K562 (cell line): ENCODE measurements around the gene SERHL2. TPM values are rescaled to one million over a fixed set of nuclear protein-coding genes. Genes with fewer than 3 reads are reported as not detected.

Experiments
- ARHGAP35 ChIP-seq: fragments of 450-650 bp; IDR thresholded peaks from 2 replicates; pipeline ENCODE4 v1.6.1; 2018; ENCODE audit not compliant: partially characterized antibody
- ATF7 ChIP-seq: fragments of 450-650 bp; IDR thresholded peaks from 2 replicates; pipeline ENCODE4 v1.7.1; 2014; ENCODE audit warnings: mild to moderate bottlenecking, moderate library complexity
- CGGBP1 ChIP-seq: fragments of 250-450 bp; sonication (Bioruptor Pico); IDR thresholded peaks from 2 replicates; pipeline ENCODE4 v1.9.0; 2021; ENCODE audit warnings: mild to moderate bottlenecking
- ELK1 ChIP-seq: sonication (generic); formaldehyde crosslinking; IDR thresholded peaks from 2 replicates; pipeline ENCODE4 v1.8.1; 2022; ENCODE audit warnings: missing genetic modification reagents
- HMBOX1 ChIP-seq: sonication (generic); IDR thresholded peaks from 2 replicates; pipeline ENCODE4 v1.6.1; 2016
- KLF16 ChIP-seq: IDR thresholded peaks from 2 replicates; pipeline ENCODE4 v1.6.1; 2016; ENCODE audit warnings: antibody characterized with exemption
- MEF2A ChIP-seq: IDR thresholded peaks from 2 replicates; pipeline ENCODE4 v1.6.1; 2011; ENCODE audit warnings: low read depth, mild to moderate bottlenecking, low read length, moderate library complexity; ENCODE audit not compliant: control insufficient read depth
- MTA3 ChIP-seq: fragments of 450-650 bp; formaldehyde crosslinking; IDR thresholded peaks from 2 replicates; pipeline ENCODE4 v1.6.1; 2017; ENCODE audit warnings: mild to moderate bottlenecking, borderline replicate concordance
- MYBL2 ChIP-seq, 2 experiments: fragments of 450-650 bp in 1 of 2; sonication (generic) in 1 of 2; formaldehyde crosslinking in 1 of 2; IDR thresholded peaks; 2 replicates each; pipeline versions ENCODE4 v1.6.1 to v1.8.1; 2017 to 2022; ENCODE audit warnings: borderline replicate concordance in 1 of 2, inconsistent platforms in 1 of 2, low read depth in 1 of 2, mild to moderate bottlenecking in 1 of 2, missing genetic modification reagents in 1 of 2, moderate library complexity in 1 of 2
- NRF1 ChIP-seq, 2 experiments: fragments of 450-650 bp; IDR thresholded peaks in 1 of 2; conservative IDR thresholded peaks in 1 of 2; 2 replicates each; pipeline ENCODE4 v1.6.1; 2014; ENCODE audit warnings: mild to moderate bottlenecking in 2 of 2
- PATZ1 ChIP-seq: fragments of 250-450 bp; sonication (Bioruptor Pico); IDR thresholded peaks from 2 replicates; pipeline ENCODE4 v1.5.0; 2020; ENCODE audit warnings: mild to moderate bottlenecking, borderline replicate concordance
- RNF219 ChIP-seq: fragments of 250-450 bp; sonication (Bioruptor Pico); IDR thresholded peaks from 2 replicates; pipeline ENCODE4 v1.5.0; 2022; ENCODE audit warnings: mild to moderate bottlenecking
- SLC30A9 ChIP-seq: fragments of 250-450 bp; sonication (Bioruptor Pico); IDR thresholded peaks from 2 replicates; pipeline ENCODE4 v1.8.0; 2022; ENCODE audit warnings: mild to moderate bottlenecking, moderate library complexity
- SUPT5H ChIP-seq: fragments of 450-650 bp; IDR thresholded peaks from 2 replicates; pipeline ENCODE4 v1.6.1; 2016
- TGIF2 ChIP-seq: sonication (generic); formaldehyde crosslinking; IDR thresholded peaks from 2 replicates; pipeline ENCODE4 v1.8.1; 2022; ENCODE audit warnings: mild to moderate bottlenecking, missing genetic modification reagents, moderate library complexity
- TOE1 ChIP-seq, 2 experiments: fragments of 450-650 bp in 1 of 2; sonication (generic) in 1 of 2; formaldehyde crosslinking in 1 of 2; IDR thresholded peaks; 2 replicates each; pipeline versions ENCODE4 v1.7.1 to v1.8.0; 2016 to 2022; ENCODE audit warnings: borderline replicate concordance in 2 of 2, mild to moderate bottlenecking in 2 of 2, antibody characterized with exemption in 1 of 2, inconsistent platforms in 1 of 2, low read depth in 1 of 2, missing genetic modification reagents in 1 of 2, moderate library complexity in 1 of 2
- ZFP1 ChIP-seq: fragments of 450-650 bp; formaldehyde crosslinking; IDR thresholded peaks from 2 replicates; pipeline ENCODE4 v1.4.0; 2020; ENCODE audit warnings: mild to moderate bottlenecking, mixed read lengths
- ZNF224 ChIP-seq: sonication (generic); formaldehyde crosslinking; IDR thresholded peaks from 2 replicates; pipeline ENCODE4 v1.8.0; 2022; ENCODE audit warnings: mild to moderate bottlenecking, missing genetic modification reagents
- polyA plus RNA-seq, 8 experiments: library from polyadenylated mRNA; depleted of rRNA in 4 of 8; stranded (reverse) in 5 of 8; unstranded in 3 of 8; fragments of >200 nt; fragmentation: Nextera tagmentation in 2 of 8; fragmentation: Illumina TruSeq in 1 of 8; extraction: Ambion mirVana in 2 of 8; extraction: Trizol in 1 of 8; gene quantifications; 2 replicates each; pipeline versions ENCODE4 v1.2.1 to v1.2.3, GENCODE V29; 2011 to 2014; ENCODE audit warnings: inconsistent platforms in 1 of 8, missing spikeins in 1 of 8
- total RNA-seq, 7 experiments: library from RNA; depleted of rRNA in 6 of 7; stranded (reverse); fragments of >200 nt in 6 of 7; fragmentation: Illumina TruSeq in 2 of 7; extraction: Trizol in 2 of 7; gene quantifications; 2 replicates each; pipeline versions ENCODE4 v1.2.1 to v1.2.3, GENCODE V29; 2011 to 2021; ENCODE audit warnings: low replicate concordance in 1 of 7

The SERHL2 gene
- total and polyA plus RNA-seq, 9 of the 15 experiments (the other 6 are each of a cell fraction or from before 2014, with no cell fraction given), result 19.9 to 62.6 (median 25.2) TPM

- no peak for TF ChIP-seq SLC30A9 (CRISPR knock-in tag)
- no peak for TF ChIP-seq ELK1 (CRISPR knock-in tag)
- 0 out of 2 replicates have a peak, but pooled peaks have one; percentile 55 for TF ChIP-seq TGIF2
- peak; percentile 98 for TF ChIP-seq MTA3
- peak; percentile 99 for TF ChIP-seq ARHGAP35
- TF ChIP-seq TOE1 (IDR thresholded peaks at IDR 0.05; ENCODE audit: borderline replicate concordance), result peak; percentile 82
- peak; percentile 93 for TF ChIP-seq TOE1 (CRISPR knock-in tag; IDR thresholded peaks at IDR 0.05; ENCODE audit: borderline replicate concordance, low read depth)
- 0 out of 2 replicates have a peak, but pooled peaks have one; percentile 76 for TF ChIP-seq ZNF224
- peak; percentile 50; the same call in 1 of the 2 replicates for TF ChIP-seq ATF7
- peak; percentile 53 for TF ChIP-seq ZFP1 (CRISPR knock-in tag)
- TF ChIP-seq MYBL2 (IDR thresholded peaks at IDR 0.05; ENCODE audit: low read depth), result no peak
- TF ChIP-seq MYBL2 (CRISPR knock-in tag; IDR thresholded peaks at IDR 0.05; ENCODE audit: borderline replicate concordance), result no peak
- peak; percentile 99 for TF ChIP-seq CGGBP1 (CRISPR knock-in tag)
- no peak; the same call in 1 of the 2 replicates for TF ChIP-seq HMBOX1
- TF ChIP-seq KLF16, result peak; percentile 61
- TF ChIP-seq RNF219, result peak; percentile 70; the same call in 1 of the 2 replicates
- no peak; a peak in 1 of 4 replicates for TF ChIP-seq NRF1 (conservative IDR thresholded peaks at IDR 0.05 in 1 of 2, IDR thresholded peaks at IDR 0.05 in 1 of 2)
- TF ChIP-seq PATZ1 (CRISPR knock-in tag), result peak; percentile 86; the same call in 1 of the 2 replicates
- TF ChIP-seq SUPT5H, result peak; percentile 100
- TF ChIP-seq MEF2A, result peak; percentile 83
Measured at GRCh38 chr22:42615092-42615859, 61.5 kb downstream of the SERHL2 start (continued).
